ENCODE results near the gene PLPP7. TPM values are rescaled to one million over a fixed set of nuclear protein-coding genes. Genes with fewer than 3 reads are reported as not detected.

Gene PLPP7
- total and polyA plus RNA-seq, 4 donors, result 5.6 to 11.1 (median 8.0) TPM

- Histone ChIP-seq H3K4me1 (ENCODE audit: control insufficient read depth in 1 of 2, insufficient read depth in 2 of 2, low read length in 2 of 2) (no peaks in the 10 kb centered on the region), H3K36me3 (ENCODE audit: control insufficient read depth in 1 of 2, insufficient read depth in 2 of 2, low read length in 1 of 2) (no peaks in the 10 kb centered on the region), H3K4me3 (ENCODE audit: low read length in 2 of 2) (no peak overlapping the region), H3K9me3 (ENCODE audit: control insufficient read depth, low read length) (no peaks in the 10 kb centered on the region), H3K27me3 (ENCODE audit: control insufficient read depth in 1 of 2, insufficient read depth in 2 of 2, low read length in 1 of 2) (no peaks in the 10 kb centered on the region), H3K27ac (ENCODE audit: low read depth in 1 of 2, low read length in 2 of 2) (no peak overlapping the region)
- DNase-seq (no peak), ATAC-seq (ENCODE audit: low FRiP score) (no peak)
- WGBS, 2 donors, result 64% methylated on average over 11 of the region's 11 CpGs
- intact Hi-C loops (cut with DNase I), result no loop called here
These were observed 8.4 kb downstream of the PLPP7 start for GRCh38 chr9:131297903-131298302.

- intact Hi-C loops (cut with DNase I), result no loop called here
- no peaks in the 10 kb centered on the region for H3K4me1 ChIP-seq (ENCODE audit: control insufficient read depth in 1 of 2, insufficient read depth in 2 of 2, low read length in 2 of 2)
- H3K27ac ChIP-seq (ENCODE audit: low read depth in 1 of 2, low read length in 2 of 2), result no peak overlapping the region
- H3K9me3 ChIP-seq (ENCODE audit: control insufficient read depth, low read length), result no peaks in the 10 kb centered on the region
- no peaks in the 10 kb centered on the region for H3K36me3 ChIP-seq (ENCODE audit: control insufficient read depth in 1 of 2, insufficient read depth in 2 of 2, low read length in 1 of 2)
- H3K27me3 ChIP-seq (ENCODE audit: control insufficient read depth in 1 of 2, insufficient read depth in 2 of 2, low read length in 1 of 2), result no peaks in the 10 kb centered on the region
- H3K4me3 ChIP-seq (ENCODE audit: low read length in 2 of 2), result no peak overlapping the region
- WGBS, 2 donors, result 86 to 90% methylated on average over 5 of the region's 5 CpGs
- DNase-seq (no peak), ATAC-seq (ENCODE audit: low FRiP score) (no peak)
These were observed 8.8 kb downstream of the PLPP7 start for GRCh38 chr9:131298341-131298740.

- H3K4me1 ChIP-seq (ENCODE audit: control insufficient read depth in 1 of 2, insufficient read depth in 2 of 2, low read length in 2 of 2), result no peaks in the 10 kb centered on the region
- ATAC-seq (ENCODE audit: low FRiP score), result no peak
- WGBS, 2 donors, result 93% methylated on average over 12 of the region's 12 CpGs
These were observed 9.3 kb downstream of the PLPP7 start for GRCh38 chr9:131298816-131299215.

GRCh38 chr9:131299346-131299960 is 9.9 kb downstream of the PLPP7 start:
- 70 to 79% methylated on average over 22 of the region's 22 CpGs for WGBS, 2 donors
- Histone ChIP-seq H3K36me3 (ENCODE audit: control insufficient read depth in 1 of 2, insufficient read depth in 2 of 2, low read length in 1 of 2) (no peaks in the 10 kb centered on the region), H3K27me3 (ENCODE audit: control insufficient read depth in 1 of 2, insufficient read depth in 2 of 2, low read length in 1 of 2) (no peaks in the 10 kb centered on the region), H3K4me3 (ENCODE audit: low read length in 2 of 2) (no peak overlapping the region), H3K9me3 (ENCODE audit: control insufficient read depth, low read length) (no peaks in the 10 kb centered on the region), H3K27ac (ENCODE audit: low read depth in 1 of 2, low read length in 2 of 2) (no peak overlapping the region), H3K4me1 (ENCODE audit: control insufficient read depth in 1 of 2, insufficient read depth in 2 of 2, low read length in 2 of 2) (no peaks in the 10 kb centered on the region)
- intact Hi-C loops (cut with DNase I), result no loop called here
- DNase-seq (no peak), ATAC-seq (ENCODE audit: low FRiP score) (no peak)

More at GRCh38 chr9:131298816-131299215, 9.3 kb downstream of the PLPP7 start:
- no peak for DNase-seq
- H3K27ac ChIP-seq (ENCODE audit: low read depth in 1 of 2, low read length in 2 of 2), result no peak overlapping the region
- no peaks in the 10 kb centered on the region for H3K27me3 ChIP-seq (ENCODE audit: control insufficient read depth in 1 of 2, insufficient read depth in 2 of 2, low read length in 1 of 2)
- H3K36me3 ChIP-seq (ENCODE audit: control insufficient read depth in 1 of 2, insufficient read depth in 2 of 2, low read length in 1 of 2), result no peaks in the 10 kb centered on the region
- no peak overlapping the region for H3K4me3 ChIP-seq (ENCODE audit: low read length in 2 of 2)
- intact Hi-C loops (cut with DNase I), result no loop called here
- no peaks in the 10 kb centered on the region for H3K9me3 ChIP-seq (ENCODE audit: control insufficient read depth, low read length)

- H3K27me3 ChIP-seq (ENCODE audit: control insufficient read depth in 1 of 2, insufficient read depth in 2 of 2, low read length in 1 of 2), result no peaks in the 10 kb centered on the region
- H3K4me1 ChIP-seq (ENCODE audit: control insufficient read depth in 1 of 2, insufficient read depth in 2 of 2, low read length in 2 of 2), result no peaks in the 10 kb centered on the region
- H3K36me3 ChIP-seq (ENCODE audit: control insufficient read depth in 1 of 2, insufficient read depth in 2 of 2, low read length in 1 of 2), result no peaks in the 10 kb centered on the region
- DNase-seq, result no peak
- no peak for ATAC-seq (ENCODE audit: low FRiP score)
- WGBS, 2 donors, result 74 to 80% methylated on average over 5 of the region's 5 CpGs
- intact Hi-C loops (cut with DNase I), result no loop called here
- H3K27ac ChIP-seq (ENCODE audit: low read depth in 1 of 2, low read length in 2 of 2), result no peak overlapping the region
- no peaks in the 10 kb centered on the region for H3K9me3 ChIP-seq (ENCODE audit: control insufficient read depth, low read length)
- H3K4me3 ChIP-seq (ENCODE audit: low read length in 2 of 2), result no peak overlapping the region
These were observed 10.4 kb downstream of the PLPP7 start for GRCh38 chr9:131299961-131300347.

- Histone ChIP-seq H3K36me3 (ENCODE audit: control insufficient read depth in 1 of 2, insufficient read depth in 2 of 2, low read length in 1 of 2) (no peaks in the 10 kb centered on the region), H3K9me3 (ENCODE audit: control insufficient read depth, low read length) (no peaks in the 10 kb centered on the region), H3K27me3 (ENCODE audit: control insufficient read depth in 1 of 2, insufficient read depth in 2 of 2, low read length in 1 of 2) (no peaks in the 10 kb centered on the region), H3K4me1 (ENCODE audit: control insufficient read depth in 1 of 2, insufficient read depth in 2 of 2, low read length in 2 of 2) (no peaks in the 10 kb centered on the region), H3K4me3 (ENCODE audit: low read length in 2 of 2) (no peak overlapping the region), H3K27ac (ENCODE audit: low read depth in 1 of 2, low read length in 2 of 2) (no peak overlapping the region)
- intact Hi-C loops (cut with DNase I), result no loop called here
- DNase-seq (no peak), ATAC-seq (ENCODE audit: low FRiP score) (no peak)
These were observed 10.9 kb downstream of the PLPP7 start for GRCh38 chr9:131300444-131300843.

- Histone ChIP-seq H3K4me1 (ENCODE audit: control insufficient read depth in 1 of 2, insufficient read depth in 2 of 2, low read length in 2 of 2) (no peaks in the 10 kb centered on the region), H3K36me3 (ENCODE audit: control insufficient read depth in 1 of 2, insufficient read depth in 2 of 2, low read length in 1 of 2) (no peaks in the 10 kb centered on the region), H3K27me3 (ENCODE audit: control insufficient read depth in 1 of 2, insufficient read depth in 2 of 2, low read length in 1 of 2) (no peaks in the 10 kb centered on the region), H3K9me3 (ENCODE audit: control insufficient read depth, low read length) (no peaks in the 10 kb centered on the region), H3K4me3 (ENCODE audit: low read length in 2 of 2) (no peak overlapping the region), H3K27ac (ENCODE audit: low read depth in 1 of 2, low read length in 2 of 2) (no peak overlapping the region)
- DNase-seq, result no peak
- 61% methylated on average over 16 of the region's 16 CpGs for WGBS, 2 donors
- intact Hi-C loops (cut with DNase I), result no loop called here
- no peak for ATAC-seq (ENCODE audit: low FRiP score)
These were observed 12.9 kb downstream of the PLPP7 start for GRCh38 chr9:131302244-131303075.

- no peaks in the 10 kb centered on the region for H3K36me3 ChIP-seq (ENCODE audit: control insufficient read depth in 1 of 2, insufficient read depth in 2 of 2, low read length in 1 of 2)
- ATAC-seq (ENCODE audit: low FRiP score) (no peak), DNase-seq (no peak)
- H3K4me1 ChIP-seq (ENCODE audit: control insufficient read depth in 1 of 2, insufficient read depth in 2 of 2, low read length in 2 of 2), result no peaks in the 10 kb centered on the region
- intact Hi-C loops (cut with DNase I), result no loop called here
- H3K27ac ChIP-seq (ENCODE audit: low read depth in 1 of 2, low read length in 2 of 2), result no peak overlapping the region
- H3K4me3 ChIP-seq (ENCODE audit: low read length in 2 of 2), result no peak overlapping the region
- 83 to 87% methylated on average over 11 of the region's 11 CpGs for WGBS, 2 donors
- no peaks in the 10 kb centered on the region for H3K9me3 ChIP-seq (ENCODE audit: control insufficient read depth, low read length)
- H3K27me3 ChIP-seq (ENCODE audit: control insufficient read depth in 1 of 2, insufficient read depth in 2 of 2, low read length in 1 of 2), result no peaks in the 10 kb centered on the region
These were observed 14.1 kb downstream of the PLPP7 start for GRCh38 chr9:131303381-131304321.

Data from aorta (tissue), 5 donors.